H1 (cell line): ENCODE measurements around the gene AGPAT2. TPM values are rescaled to one million over a fixed set of nuclear protein-coding genes. Genes with fewer than 3 reads are reported as not detected.
A peak's percentile ranks its signal among the peaks of the same experiment; 100 is the strongest.

ENCODE experiments used
- CTCF ChIA-PET: fragments of 300-600 bp; sonication (Branson Sonifier 250); formaldehyde crosslinking; loops from one replicate; lab custom pipeline; 2021; ENCODE audit not compliant: partially characterized antibody; lab: Charles Lee
- POLR2A ChIA-PET: fragments of 300-600 bp; sonication (Branson Sonifier 250); formaldehyde crosslinking; loops from one replicate; lab custom pipeline; 2021; ENCODE audit warnings: inconsistent platforms; ENCODE audit not compliant: partially characterized antibody; lab: Charles Lee
- DNase-seq, 2 experiments: peaks; one replicate each; pipeline versions ENCODE4 v3.0.0 to v3.0.0-alpha.2; 2010 to 2022; ENCODE audit warnings: low spot score in 2 of 2, low read depth in 1 of 2, mixed read lengths in 1 of 2
- FAIRE-seq: peaks from 2 replicates; lab custom pipeline; 2011; peaks lifted over from hg19 to GRCh38; lab: Jason Lieb, UNC
- H2AFZ ChIP-seq: 2 replicates; pipeline ENCODE4 v1.8.1; 2012; ENCODE audit warnings: low read length, inconsistent platforms
- H2AK5ac ChIP-seq: 2 replicates; pipeline ENCODE4 v1.6.1; 2013; ENCODE audit warnings: low read depth, low read length
- H2BK120ac ChIP-seq: replicated peaks from 2 replicates; pipeline ENCODE3; 2013; ENCODE audit warnings: low read depth, low read length, inconsistent platforms
- H2BK12ac ChIP-seq: 2 replicates; pipeline ENCODE4 v1.6.1; 2013; ENCODE audit warnings: low read depth, low read length
- H2BK15ac ChIP-seq: 2 replicates; pipeline ENCODE4 v1.6.1; 2013; ENCODE audit warnings: low read length
- H2BK20ac ChIP-seq: 2 replicates; pipeline ENCODE4 v1.6.1; 2013; ENCODE audit warnings: low read length
- H2BK5ac ChIP-seq: 2 replicates; pipeline ENCODE4 v1.6.1; 2013; ENCODE audit warnings: low read depth, low read length
- H3K14ac ChIP-seq: 2 replicates; pipeline ENCODE4 v1.6.1; 2013; ENCODE audit warnings: inconsistent platforms; ENCODE audit not compliant: insufficient read length
- H3K18ac ChIP-seq: 2 replicates; pipeline ENCODE4 v1.6.1; 2013; ENCODE audit warnings: low read length; ENCODE audit errors: extremely low read depth
- H3K23ac ChIP-seq: 2 replicates; pipeline ENCODE4 v1.6.1; 2013; ENCODE audit warnings: inconsistent platforms; ENCODE audit not compliant: insufficient read length
- H3K23me2 ChIP-seq: 2 replicates; pipeline ENCODE4 v1.6.1; 2013; ENCODE audit warnings: low read depth, low read length
- H3K27ac ChIP-seq: 2 replicates; pipeline ENCODE4 v1.6.1; 2011; ENCODE audit warnings: low read depth, low read length, inconsistent platforms
- H3K27me3 ChIP-seq, 4 experiments: replicated peaks in 1 of 4; 1 replicate in 1 of 4; 2 replicates in 3 of 4; pipeline versions ENCODE4 v1.6.1 to v1.8.1; 2011 to 2013; ENCODE audit warnings: low read length in 3 of 4, mild to moderate bottlenecking in 3 of 4, inconsistent platforms in 2 of 4, mixed read lengths in 2 of 4, moderate library complexity in 1 of 4; ENCODE audit not compliant: control insufficient read depth in 3 of 4, insufficient read depth in 3 of 4; ENCODE audit errors: extremely low read depth in 1 of 4
- H3K36me3 ChIP-seq, 4 experiments: 2 replicates each; pipeline versions ENCODE4 v1.6.1 to v1.8.1; 2011 to 2013; ENCODE audit warnings: mild to moderate bottlenecking in 4 of 4, low read length in 3 of 4, moderate library complexity in 2 of 4, control low read depth in 1 of 4, inconsistent platforms in 1 of 4; ENCODE audit not compliant: insufficient read depth in 4 of 4, control insufficient read depth in 2 of 4
- H3K4ac ChIP-seq: replicated peaks from 2 replicates; pipeline ENCODE3; 2013; ENCODE audit warnings: low read length, low read depth, mixed read lengths, inconsistent platforms; ENCODE audit not compliant: insufficient read length
- H3K4me1 ChIP-seq, 4 experiments: replicated peaks in 1 of 4; 1 replicate in 1 of 4; 2 replicates in 3 of 4; pipeline versions ENCODE4 v1.6.1 to v1.8.1; 2011 to 2013; ENCODE audit warnings: low read length in 3 of 4, inconsistent platforms in 2 of 4, mixed read lengths in 1 of 4; ENCODE audit not compliant: insufficient read depth in 4 of 4, control insufficient read depth in 3 of 4
- H3K4me2 ChIP-seq, 2 experiments: 2 replicates each; pipeline versions ENCODE4 v1.6.1 to v1.8.1; 2011 to 2013; ENCODE audit warnings: low read depth in 2 of 2, low read length in 2 of 2, control low read depth in 1 of 2, inconsistent platforms in 1 of 2, mild to moderate bottlenecking in 1 of 2; ENCODE audit not compliant: insufficient read depth in 1 of 2
- H3K4me3 ChIP-seq, 4 experiments: fragments of 200-600, 300-600 bp in 1 of 4; sonication (generic), shearing (Covaris generic), sonication (Bioruptor Twin) in 1 of 4; 2 replicates each; pipeline versions ENCODE4 v1.5.1 to v1.8.1; 2011 to 2016; ENCODE audit warnings: low read length in 4 of 4, low read depth in 3 of 4, control low read depth in 2 of 4, inconsistent platforms in 2 of 4, mild to moderate bottlenecking in 2 of 4, mixed read lengths in 1 of 4, moderate library complexity in 1 of 4; ENCODE audit not compliant: insufficient read depth in 2 of 4; ENCODE audit errors: extremely low read depth in 1 of 4
- H3K56ac ChIP-seq: replicated peaks from 2 replicates; pipeline ENCODE3; 2013; ENCODE audit warnings: low read depth, mild to moderate bottlenecking, mixed read lengths, low read length, inconsistent platforms; ENCODE audit not compliant: insufficient read length
- H3K79me1 ChIP-seq: 2 replicates; pipeline ENCODE4 v1.6.1; 2013; ENCODE audit warnings: low read depth, low read length, control low read depth
- H3K79me2 ChIP-seq, 2 experiments: 2 replicates each; pipeline versions ENCODE4 v1.6.1 to v1.8.1; 2012 to 2013; ENCODE audit warnings: low read length in 2 of 2, mild to moderate bottlenecking in 2 of 2, inconsistent platforms in 1 of 2; ENCODE audit not compliant: insufficient read depth in 2 of 2, control insufficient read depth in 1 of 2
- H3K9ac ChIP-seq, 4 experiments: replicated peaks in 1 of 4; 1 replicate in 1 of 4; 2 replicates in 3 of 4; pipeline versions ENCODE4 v1.6.1 to v1.8.1; 2011 to 2013; ENCODE audit warnings: low read depth in 3 of 4, low read length in 3 of 4, control low read depth in 2 of 4, mild to moderate bottlenecking in 2 of 4, moderate library complexity in 2 of 4, inconsistent platforms in 1 of 4; ENCODE audit errors: extremely low read depth in 1 of 4
- H3K9me3 ChIP-seq, 2 experiments: 2 replicates each; pipeline versions ENCODE4 v1.6.1 to v1.8.1; 2012 to 2013; ENCODE audit warnings: mild to moderate bottlenecking in 2 of 2, moderate library complexity in 2 of 2, control low read depth in 1 of 2, inconsistent platforms in 1 of 2, low read depth in 1 of 2, low read length in 1 of 2, mixed read lengths in 1 of 2; ENCODE audit not compliant: insufficient read depth in 2 of 2
- H4K20me1 ChIP-seq, 2 experiments: replicated peaks in 1 of 2; 2 replicates each; pipeline versions ENCODE3 to v1.8.1; 2011 to 2013; ENCODE audit warnings: inconsistent platforms in 2 of 2, low read length in 2 of 2, mild to moderate bottlenecking in 1 of 2; ENCODE audit not compliant: insufficient read depth in 2 of 2, control insufficient read depth in 1 of 2
- H4K5ac ChIP-seq: 2 replicates; pipeline ENCODE4 v1.6.1; 2013; ENCODE audit warnings: low read length, low read depth, mixed read lengths, inconsistent platforms; ENCODE audit not compliant: insufficient read length
- H4K8ac ChIP-seq: 2 replicates; pipeline ENCODE4 v1.8.0; 2013; ENCODE audit warnings: mild to moderate bottlenecking, moderate library complexity, low read length, inconsistent platforms; ENCODE audit not compliant: insufficient read depth; ENCODE audit errors: extremely low read depth
- H4K91ac ChIP-seq: replicated peaks from 2 replicates; pipeline ENCODE3; 2013; ENCODE audit warnings: low read length, mixed read lengths, inconsistent platforms; ENCODE audit not compliant: insufficient read length
- BACH1 ChIP-seq: IDR thresholded peaks from 2 replicates; pipeline ENCODE4 v1.6.1; 2012; ENCODE audit warnings: low read length, improper control_type of control experiment
- EGR1 ChIP-seq: IDR thresholded peaks from 2 replicates; pipeline ENCODE4 v1.6.1; 2011; ENCODE audit warnings: low read depth, low read length, borderline replicate concordance
- GTF2F1 ChIP-seq: IDR thresholded peaks from 2 replicates; pipeline ENCODE4 v1.6.1; 2012; ENCODE audit warnings: low read depth, low read length, improper control_type of control experiment, borderline replicate concordance
- HDAC2 ChIP-seq, 2 experiments: fragments of 300-600 bp in 1 of 2; sonication (generic) in 1 of 2; IDR thresholded peaks; 2 replicates each; pipeline ENCODE4 v1.6.1; 2011 to 2012; ENCODE audit warnings: low read depth in 2 of 2, low read length in 2 of 2, mild to moderate bottlenecking in 2 of 2, moderate library complexity in 2 of 2, borderline replicate concordance in 1 of 2, inconsistent platforms in 1 of 2
- NANOG ChIP-seq: IDR thresholded peaks from 2 replicates; pipeline ENCODE4 v1.6.1; 2011; ENCODE audit warnings: low read length, low read depth, mild to moderate bottlenecking, inconsistent platforms; ENCODE audit not compliant: insufficient read depth, poor library complexity, severe bottlenecking
- NRF1 ChIP-seq: IDR thresholded peaks from 2 replicates; pipeline ENCODE4 v1.6.1; 2011; ENCODE audit warnings: mild to moderate bottlenecking, low read depth, low read length, improper control_type of control experiment
- SUZ12 ChIP-seq: fragments of 200-600 bp; sonication (generic); IDR thresholded peaks from 2 replicates; pipeline ENCODE4 v1.6.1; 2012; ENCODE audit warnings: mild to moderate bottlenecking, inconsistent platforms, low read length, moderate library complexity, mixed read lengths
- WGBS, 2 experiments: shearing (Covaris generic) in 1 of 2; methylation state at CpG; one replicate each; pipeline versions ENCODE4 v1.1.6 to v1.1.7; 2013 to 2015; ENCODE audit warnings: low lambda C conversion rate in 2 of 2, mixed read lengths in 2 of 2, inconsistent platforms in 1 of 2, low coverage in 1 of 2, missing lambda C conversion rate in 1 of 2; ENCODE audit not compliant: insufficient replicate concordance in 2 of 2, insufficient coverage in 1 of 2, insufficient read length in 1 of 2; ENCODE audit errors: extremely low coverage in 1 of 2, missing lambda C conversion rate in 1 of 2; 5-methylcytosine and 5-hydroxymethylcytosine counted together
- polyA plus RNA-seq, 7 experiments: library from polyadenylated mRNA; depleted of rRNA in 3 of 7; stranded (reverse) in 5 of 7; unstranded in 2 of 7; fragments of >200 nt in 5 of 7; fragments of 200-250 nt in 2 of 7; gene quantifications; 1 replicate in 5 of 7; 2 replicates in 1 of 7; 4 replicates in 1 of 7; pipeline versions ENCODE4 v1.2.1 to v1.2.3, GENCODE V29; 2011 to 2013; ENCODE audit warnings: missing spikeins in 2 of 7, mixed read lengths in 2 of 7
- total RNA-seq: library from RNA; stranded (reverse); fragmentation: NEBNext Ultra II Directional; extraction: Animal tissue kit (Norgen Biotek cat#: 25700); gene quantifications from 2 replicates; pipeline ENCODE4 v1.2.1, GENCODE V29; 2021
- TF ChIP-seq, protein P1 (sequence below), 3 experiments: IDR thresholded peaks; 1 replicate in 2 of 3; 2 replicates in 1 of 3; pipeline versions ENCODE4 v1.5.1 to v1.6.1; 2011; ENCODE audit warnings: low read length in 3 of 3, mild to moderate bottlenecking in 3 of 3, inconsistent platforms in 2 of 3, low read depth in 1 of 3, moderate library complexity in 1 of 3; ENCODE audit not compliant: insufficient read depth in 1 of 3; ENCODE audit errors: control extremely low read depth in 1 of 3

Gene AGPAT2
- total and polyA plus RNA-seq, 2 of the 8 experiments (the other 6 are each of a cell fraction or from before 2014, with no cell fraction given), result 31.6 to 37.6 TPM

DNA sequence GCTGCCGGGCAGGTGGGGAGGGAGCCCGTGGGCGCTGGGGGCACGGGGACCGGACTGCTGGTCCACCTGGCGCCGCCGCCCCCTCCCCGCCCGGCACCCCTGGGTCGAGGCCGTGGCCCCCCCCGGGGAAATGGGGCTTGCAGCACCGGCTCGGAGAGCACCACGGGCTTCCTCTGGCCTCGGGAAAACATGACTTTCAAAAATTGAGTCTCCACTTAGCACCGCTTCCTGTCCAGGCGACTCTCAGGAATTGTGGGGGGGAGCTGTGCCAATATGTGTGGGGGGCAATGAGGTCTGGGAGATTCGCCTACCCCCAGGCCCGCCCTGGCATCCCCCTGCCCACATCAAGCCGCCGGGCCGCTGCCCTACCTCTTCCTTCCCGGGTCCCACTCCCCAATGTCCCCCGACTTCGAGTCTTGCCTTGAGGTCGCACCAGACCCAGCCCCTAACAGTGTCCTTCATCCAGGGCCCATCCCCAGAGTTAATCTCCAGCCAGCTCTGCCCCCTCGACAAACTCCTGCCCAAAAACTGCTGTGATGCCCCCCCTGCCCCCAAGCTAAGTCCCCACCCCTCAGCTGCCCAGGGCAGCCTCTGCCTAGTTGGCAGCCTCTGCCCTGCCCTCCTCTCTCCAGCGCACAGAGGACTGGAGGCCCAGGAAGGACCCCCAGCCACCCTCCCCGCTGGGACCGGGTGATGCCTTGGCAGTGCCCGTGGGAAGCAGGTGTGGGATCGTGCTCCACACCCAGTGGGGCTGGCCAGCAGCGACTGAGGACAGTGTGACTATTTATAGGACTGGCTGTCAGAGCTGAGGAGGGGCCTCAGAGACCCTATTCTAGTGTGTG, 20.7 kb downstream of the AGPAT2 start:
- H4K8ac ChIP-seq, result no peak overlapping the region; the same call in 1 of the 2 replicates
- DNase-seq (no peak), FAIRE-seq (no peak)
- H2AK5ac ChIP-seq, result no peak overlapping the region
- 52% methylated on average over 11 of the region's 35 CpGs; no CpG with 5 or more reads in 1 of the 2 experiments for WGBS, 2 experiments
- no peak overlapping the region for H2BK5ac ChIP-seq
- H4K5ac ChIP-seq, result no peak overlapping the region
- H3K36me3 ChIP-seq, result no peaks in the 10 kb centered on the region
- H4K20me1 ChIP-seq, result peaks cover 0 to 6% of the 10 kb centered on the region in 2 experiments
- ChIA-PET CTCF (interaction anchor here (0.8 to 2.6 kb wide), 10 partner anchors 9 to 27 kb away, joined by 3 to 14 read pairs (median 7); no protein-coding TSS in a partner anchor), POLR2A (interaction anchor here (0.6 to 1.5 kb wide), 2 partner anchors 9 to 12 kb away, joined by 3 read pairs; no protein-coding TSS in a partner anchor)
- no peaks in the 10 kb centered on the region for H3K79me1 ChIP-seq
- H3K4me1 ChIP-seq, result peaks cover 0 to 4% (median 2%) of the 10 kb centered on the region in 4 experiments; a peak in 4 of 7 replicates
- no peak overlapping the region for H2BK12ac ChIP-seq
- no peaks in the 10 kb centered on the region for H3K79me2 ChIP-seq
- H3K9ac ChIP-seq, result no peak overlapping the region
- peak overlapping the region in 3 of 4 experiments; percentile 14 to 58 (median 50); a peak in 4 of 8 replicates for H3K4me3 ChIP-seq
- H3K9me3 ChIP-seq, result no peaks in the 10 kb centered on the region
- H2BK20ac ChIP-seq, result no peak overlapping the region
- no peak overlapping the region for H4K91ac ChIP-seq
- no peak overlapping the region for H3K18ac ChIP-seq
- no peak overlapping the region for H3K14ac ChIP-seq
- no peak overlapping the region for H3K56ac ChIP-seq
- no peak overlapping the region for H2BK15ac ChIP-seq
- no peak overlapping the region for H2BK120ac ChIP-seq
- no peak overlapping the region for H3K23ac ChIP-seq
- no peaks in the 10 kb centered on the region; the same call in 1 of the 2 replicates for H3K23me2 ChIP-seq
- H2AFZ ChIP-seq, result no peak overlapping the region
- no peaks in the 10 kb centered on the region; a peak in 2 of 7 replicates for H3K27me3 ChIP-seq
- H3K4me2 ChIP-seq, result peak overlapping the region; percentile 3 to 68; a peak in 2 of 4 replicates
- H3K4ac ChIP-seq, result no peak overlapping the region
- no peak overlapping the region for H3K27ac ChIP-seq
- TF ChIP-seq, protein P1, sequence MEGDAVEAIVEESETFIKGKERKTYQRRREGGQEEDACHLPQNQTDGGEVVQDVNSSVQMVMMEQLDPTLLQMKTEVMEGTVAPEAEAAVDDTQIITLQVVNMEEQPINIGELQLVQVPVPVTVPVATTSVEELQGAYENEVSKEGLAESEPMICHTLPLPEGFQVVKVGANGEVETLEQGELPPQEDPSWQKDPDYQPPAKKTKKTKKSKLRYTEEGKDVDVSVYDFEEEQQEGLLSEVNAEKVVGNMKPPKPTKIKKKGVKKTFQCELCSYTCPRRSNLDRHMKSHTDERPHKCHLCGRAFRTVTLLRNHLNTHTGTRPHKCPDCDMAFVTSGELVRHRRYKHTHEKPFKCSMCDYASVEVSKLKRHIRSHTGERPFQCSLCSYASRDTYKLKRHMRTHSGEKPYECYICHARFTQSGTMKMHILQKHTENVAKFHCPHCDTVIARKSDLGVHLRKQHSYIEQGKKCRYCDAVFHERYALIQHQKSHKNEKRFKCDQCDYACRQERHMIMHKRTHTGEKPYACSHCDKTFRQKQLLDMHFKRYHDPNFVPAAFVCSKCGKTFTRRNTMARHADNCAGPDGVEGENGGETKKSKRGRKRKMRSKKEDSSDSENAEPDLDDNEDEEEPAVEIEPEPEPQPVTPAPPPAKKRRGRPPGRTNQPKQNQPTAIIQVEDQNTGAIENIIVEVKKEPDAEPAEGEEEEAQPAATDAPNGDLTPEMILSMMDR (IDR thresholded peaks at IDR 0.05; ENCODE audit: control extremely low read depth in 1 of 3, insufficient read depth in 1 of 3, low read depth in 1 of 3, low read length in 3 of 3), result no peak
- TF ChIP-seq NANOG, result no peak
- no peak for TF ChIP-seq SUZ12
- TF ChIP-seq BACH1, result no peak
- TF ChIP-seq GTF2F1, result no peak
- TF ChIP-seq HDAC2 (IDR thresholded peaks at IDR 0.05; ENCODE audit: borderline replicate concordance in 1 of 2, low read depth in 2 of 2, low read length in 2 of 2), result no peak
- no peak for TF ChIP-seq NRF1
- no peak for TF ChIP-seq EGR1
